Immature natural killer cell (primary cell): ENCODE measurements around the gene RYR3. TPM values are rescaled to one million over a fixed set of nuclear protein-coding genes. Genes with fewer than 3 reads are reported as not detected.

Source experiments
- DNase-seq, 3 donors: peaks; one replicate each; pipeline ENCODE4 v3.0.0; 2022; ENCODE audit warnings: mixed read lengths in 1 of 3
- H3K27ac Mint-ChIP-seq, 6 donors: one replicate each; pipeline ENCODE4 v1.8.0; 2020; ENCODE audit warnings: mixed read lengths in 6 of 6, mild to moderate bottlenecking in 5 of 6, inconsistent platforms in 4 of 6, moderate library complexity in 3 of 6
- H3K27me3 Mint-ChIP-seq, 3 donors: one replicate each; pipeline ENCODE4 v1.8.0; 2020 to 2021; ENCODE audit warnings: low read depth in 3 of 3, mild to moderate bottlenecking in 3 of 3, mixed read lengths in 3 of 3, moderate library complexity in 3 of 3, inconsistent platforms in 1 of 3
- H3K36me3 Mint-ChIP-seq, 3 donors: one replicate each; pipeline ENCODE4 v1.8.0; 2020; ENCODE audit warnings: mixed read lengths in 3 of 3, inconsistent platforms in 2 of 3, mild to moderate bottlenecking in 2 of 3
- H3K4me1 Mint-ChIP-seq, 2 donors: one replicate each; pipeline ENCODE4 v1.8.0; 2020; ENCODE audit warnings: inconsistent platforms in 2 of 2, mild to moderate bottlenecking in 2 of 2, mixed read lengths in 2 of 2, moderate library complexity in 1 of 2
- H3K4me3 Mint-ChIP-seq, 5 donors: one replicate each; pipeline ENCODE4 v1.8.0; 2020; ENCODE audit warnings: mild to moderate bottlenecking in 5 of 5, mixed read lengths in 5 of 5, inconsistent platforms in 3 of 5, moderate library complexity in 3 of 5
- H3K9me3 Mint-ChIP-seq, 6 donors: one replicate each; pipeline ENCODE4 v1.8.0; 2020; ENCODE audit warnings: mild to moderate bottlenecking in 6 of 6, mixed read lengths in 6 of 6, inconsistent platforms in 4 of 6, moderate library complexity in 3 of 6
- polyA plus RNA-seq, 3 donors: library from polyadenylated mRNA; unstranded; fragments of 300-500 nt; fragmentation: Illumina TruSeq; gene quantifications; one replicate each; pipeline ENCODE4 v1.2.3, GENCODE V29; 2021

RYR3 gene
- polyA plus RNA-seq, 3 donors from 2014 or later: 0.11 to 0.14 TPM; not detected in 1

DNA sequence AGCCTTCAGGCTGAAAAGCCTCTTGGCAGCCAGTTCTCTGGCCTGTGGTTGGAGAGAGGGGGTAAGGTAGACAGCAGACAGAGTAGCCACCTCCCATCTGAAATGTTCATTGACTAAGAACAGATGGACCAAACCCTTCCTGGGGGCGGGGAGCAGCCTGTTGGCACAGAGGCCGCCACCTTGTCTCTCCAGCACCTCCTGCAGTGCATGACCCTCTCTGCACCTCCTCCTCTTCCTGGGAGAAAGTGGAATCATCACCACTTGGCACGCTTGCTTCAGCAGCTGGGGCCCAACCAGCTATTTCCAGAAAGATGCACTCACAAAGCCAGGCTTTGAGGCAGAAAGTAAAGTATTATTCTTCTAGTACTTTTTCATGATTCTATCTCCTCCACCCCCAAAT lies 344.1 kb downstream of the RYR3 start:
- H3K9me3 Mint-ChIP-seq: peaks cover 0 to 3% (median 0%) of the 10 kb centered on the region in 6 donors
- DNase-seq: no peak
- no peaks in the 10 kb centered on the region for H3K27me3 Mint-ChIP-seq
- H3K36me3 Mint-ChIP-seq: no peaks in the 10 kb centered on the region
- no peaks in the 10 kb centered on the region for H3K4me1 Mint-ChIP-seq
- no peak overlapping the region for H3K27ac Mint-ChIP-seq
- no peak overlapping the region for H3K4me3 Mint-ChIP-seq

DNA sequence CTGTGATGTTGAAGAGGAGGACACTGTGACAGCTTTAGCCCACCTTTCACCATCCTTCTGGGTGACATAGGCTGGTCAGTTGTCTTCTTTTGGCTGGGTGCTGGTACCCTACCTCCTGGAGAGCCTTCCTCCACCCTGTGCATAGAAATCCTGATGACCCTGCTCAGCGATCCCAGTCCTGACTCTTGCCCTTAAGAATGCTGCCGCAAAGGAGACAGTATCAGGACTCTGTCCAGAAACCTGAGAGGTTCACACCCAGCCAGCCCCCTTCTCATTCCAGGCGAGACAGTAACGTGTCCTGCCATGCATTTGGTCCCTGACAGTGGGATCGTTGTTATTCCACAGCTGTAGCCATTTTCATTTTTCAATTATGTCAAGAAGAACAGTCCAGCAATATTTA lies 344.7 kb downstream of the RYR3 start:
- no peaks in the 10 kb centered on the region for H3K27me3 Mint-ChIP-seq
- H3K4me1 Mint-ChIP-seq: no peaks in the 10 kb centered on the region
- no peak for DNase-seq
- H3K4me3 Mint-ChIP-seq: no peak overlapping the region
- peaks cover 0 to 3% (median 0%) of the 10 kb centered on the region in 6 donors for H3K9me3 Mint-ChIP-seq
- H3K27ac Mint-ChIP-seq: no peak overlapping the region
- no peaks in the 10 kb centered on the region for H3K36me3 Mint-ChIP-seq

DNA sequence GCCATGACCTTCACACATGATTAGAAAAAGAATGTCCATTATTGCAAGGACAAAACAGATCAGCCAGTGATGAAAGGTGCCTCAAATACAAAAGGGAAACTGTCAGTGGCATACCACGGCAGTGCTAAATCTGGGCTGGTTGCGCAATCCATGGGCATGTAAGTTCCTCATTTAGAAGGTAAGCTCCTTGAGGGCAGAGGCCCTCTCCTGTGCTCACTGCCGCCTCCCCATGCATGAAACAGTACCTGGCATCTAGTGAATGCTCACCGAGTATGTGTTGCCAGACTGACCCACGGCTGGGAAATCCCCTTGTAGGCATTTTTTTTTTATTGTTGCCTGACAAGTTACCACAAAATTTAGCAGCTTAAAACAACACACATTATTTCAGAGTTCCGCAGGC lies 345.4 kb downstream of the RYR3 start:
- Mint-ChIP-seq H3K4me1 (no peaks in the 10 kb centered on the region), H3K36me3 (no peaks in the 10 kb centered on the region), H3K27me3 (no peaks in the 10 kb centered on the region), H3K4me3 (no peak overlapping the region), H3K9me3 (peaks cover 0 to 3% (median 0%) of the 10 kb centered on the region in 6 donors), H3K27ac (no peak overlapping the region)
- no peak for DNase-seq

DNA sequence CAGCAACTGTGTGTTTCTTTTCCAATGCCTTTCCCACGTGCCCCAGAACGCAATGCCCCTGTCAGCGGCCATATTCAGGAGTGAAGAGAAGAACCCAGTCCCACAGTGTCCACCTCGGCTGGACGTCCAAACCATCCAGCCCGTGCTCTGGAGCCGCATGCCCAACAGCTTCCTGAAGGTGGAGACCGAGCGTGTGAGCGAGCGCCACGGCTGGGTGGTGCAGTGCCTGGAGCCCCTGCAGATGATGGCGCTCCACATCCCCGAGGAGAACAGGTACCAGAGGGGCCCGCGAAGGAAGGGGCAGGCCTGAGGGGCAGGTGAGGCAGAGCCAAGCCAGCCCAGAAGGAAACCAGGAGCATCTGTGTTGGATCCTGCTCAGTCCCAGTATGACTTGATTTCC lies 349.4 kb downstream of the RYR3 start:
- DNase-seq: no peak
- Mint-ChIP-seq H3K27me3 (peaks cover 0 to 2% (median 0%) of the 10 kb centered on the region in 3 donors), H3K4me3 (no peak overlapping the region), H3K9me3 (peaks cover 0 to 2% (median 0%) of the 10 kb centered on the region in 6 donors), H3K27ac (no peak overlapping the region), H3K36me3 (no peaks in the 10 kb centered on the region), H3K4me1 (no peaks in the 10 kb centered on the region)

DNA sequence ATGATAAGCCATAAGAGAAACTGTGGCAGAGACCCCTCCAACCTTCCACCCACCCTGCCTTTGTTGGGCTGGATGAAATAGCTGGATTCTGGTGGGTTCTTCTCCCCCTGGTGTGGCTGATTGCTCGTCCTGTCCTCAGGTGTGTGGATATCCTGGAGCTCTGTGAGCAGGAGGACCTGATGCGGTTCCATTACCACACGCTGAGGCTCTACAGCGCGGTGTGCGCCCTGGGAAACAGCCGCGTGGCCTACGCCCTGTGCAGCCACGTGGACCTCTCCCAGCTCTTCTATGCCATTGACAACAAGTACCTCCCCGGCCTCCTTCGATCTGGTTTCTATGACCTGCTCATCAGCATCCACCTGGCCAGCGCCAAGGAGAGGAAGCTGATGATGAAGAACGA lies 351.2 kb downstream of the RYR3 start:
- Mint-ChIP-seq H3K36me3 (no peaks in the 10 kb centered on the region), H3K27me3 (peaks cover 0 to 3% (median 0%) of the 10 kb centered on the region in 3 donors), H3K27ac (no peak overlapping the region), H3K9me3 (peaks cover 0 to 2% (median 0%) of the 10 kb centered on the region in 6 donors), H3K4me1 (no peaks in the 10 kb centered on the region), H3K4me3 (no peak overlapping the region)
- no peak for DNase-seq

DNA sequence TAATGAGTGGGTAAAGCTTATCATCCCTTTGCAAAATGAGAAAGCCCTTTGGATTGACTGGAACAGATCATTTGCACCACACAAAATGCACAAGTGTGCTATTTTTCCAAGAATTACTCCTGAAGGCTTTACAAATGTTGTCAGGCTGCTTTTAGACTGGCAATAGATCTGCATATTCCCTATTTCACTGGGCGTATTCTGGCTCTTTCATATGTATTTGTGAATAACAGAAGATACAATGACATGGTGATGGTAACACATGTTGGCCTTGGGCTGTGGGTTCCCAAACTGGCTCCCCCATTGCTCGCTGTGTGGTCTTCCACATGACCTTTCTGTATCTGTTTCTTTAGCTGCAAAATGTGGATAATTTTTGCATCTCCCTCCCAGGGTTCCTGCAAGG lies 354.2 kb downstream of the RYR3 start:
- H3K36me3 Mint-ChIP-seq: no peaks in the 10 kb centered on the region
- no peaks in the 10 kb centered on the region for H3K4me1 Mint-ChIP-seq

DNA sequence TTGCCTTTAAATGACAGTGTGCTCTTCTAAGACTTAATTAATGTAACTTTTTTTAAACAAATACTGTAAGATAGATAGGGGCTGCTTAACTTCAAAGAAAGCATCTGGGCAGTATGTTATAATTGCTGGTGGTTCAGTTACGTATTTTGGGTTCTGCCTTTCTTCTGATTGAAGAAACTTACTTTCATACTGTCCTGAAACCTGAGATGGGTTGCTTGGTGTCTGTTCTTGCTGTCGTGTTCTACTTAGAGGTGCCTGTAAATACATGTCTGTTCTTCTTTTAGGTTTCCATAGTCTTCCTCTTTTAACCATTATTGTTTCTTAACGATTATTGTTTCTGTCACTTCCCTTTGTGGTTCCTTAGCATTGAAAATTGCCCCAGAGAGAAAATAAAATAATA lies 359.8 kb downstream of the RYR3 start:
- no peak for DNase-seq
- Mint-ChIP-seq H3K9me3 (no peaks in the 10 kb centered on the region), H3K4me1 (no peaks in the 10 kb centered on the region), H3K27ac (no peak overlapping the region), H3K4me3 (no peak overlapping the region), H3K36me3 (no peaks in the 10 kb centered on the region), H3K27me3 (peaks cover 3 to 4% (median 4%) of the 10 kb centered on the region in 3 donors)

More for the DNA sequence above, 354.2 kb downstream of the RYR3 start:
- H3K27me3 Mint-ChIP-seq: peaks cover 0 to 3% (median under 1%) of the 10 kb centered on the region in 3 donors
- H3K27ac Mint-ChIP-seq: no peak overlapping the region
- H3K4me3 Mint-ChIP-seq: no peak overlapping the region
- H3K9me3 Mint-ChIP-seq: peaks cover 0 to 2% (median 0%) of the 10 kb centered on the region in 6 donors
- no peak for DNase-seq

DNA sequence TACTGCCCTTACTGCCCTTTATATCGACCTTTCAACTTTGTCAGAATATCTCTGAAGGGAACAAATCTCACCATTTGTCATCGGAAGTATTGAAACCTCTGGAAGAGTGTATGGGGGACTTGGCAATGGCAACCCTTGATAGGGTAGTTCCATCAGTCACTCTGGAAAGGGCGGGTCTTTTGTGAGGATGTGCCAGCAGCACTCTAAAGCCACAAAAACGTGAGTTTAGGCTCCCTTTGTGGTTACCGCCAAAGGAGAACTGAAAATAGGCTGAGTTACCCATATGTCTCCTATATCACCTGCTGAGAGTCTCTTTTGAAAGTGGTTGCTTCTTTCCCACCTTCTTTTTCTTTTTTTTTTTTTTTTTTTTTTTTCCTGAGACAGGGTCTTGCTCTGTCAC lies 360.7 kb downstream of the RYR3 start:
- Mint-ChIP-seq H3K27ac (no peak overlapping the region), H3K4me1 (no peaks in the 10 kb centered on the region), H3K9me3 (no peaks in the 10 kb centered on the region), H3K27me3 (peaks cover 3 to 4% (median 4%) of the 10 kb centered on the region in 3 donors), H3K36me3 (no peaks in the 10 kb centered on the region), H3K4me3 (no peak overlapping the region)
- no peak for DNase-seq

DNA sequence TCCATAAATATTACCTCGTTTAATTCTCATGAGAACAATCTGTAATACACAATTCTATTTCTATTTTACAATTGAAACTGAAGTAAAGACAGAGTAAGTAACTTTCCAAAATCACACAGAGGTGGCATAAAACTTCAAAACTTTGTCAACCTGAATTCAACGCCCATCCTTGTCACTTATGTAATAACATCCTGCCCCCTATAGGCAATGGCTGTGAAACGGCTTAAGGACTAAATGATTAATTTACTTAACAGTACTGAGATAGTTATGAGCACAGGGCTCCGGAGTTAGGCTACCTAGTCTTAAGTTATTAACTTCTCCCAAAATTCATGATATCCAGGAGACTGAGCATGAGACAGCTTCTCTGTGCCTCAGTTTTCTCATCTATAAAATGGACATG lies 364.5 kb downstream of the RYR3 start:
- Mint-ChIP-seq H3K4me1 (no peaks in the 10 kb centered on the region), H3K27me3 (peaks cover under 1 to 4% (median 3%) of the 10 kb centered on the region in 3 donors), H3K27ac (no peak overlapping the region), H3K36me3 (no peaks in the 10 kb centered on the region), H3K4me3 (no peak overlapping the region), H3K9me3 (no peaks in the 10 kb centered on the region)
- DNase-seq: no peak

DNA sequence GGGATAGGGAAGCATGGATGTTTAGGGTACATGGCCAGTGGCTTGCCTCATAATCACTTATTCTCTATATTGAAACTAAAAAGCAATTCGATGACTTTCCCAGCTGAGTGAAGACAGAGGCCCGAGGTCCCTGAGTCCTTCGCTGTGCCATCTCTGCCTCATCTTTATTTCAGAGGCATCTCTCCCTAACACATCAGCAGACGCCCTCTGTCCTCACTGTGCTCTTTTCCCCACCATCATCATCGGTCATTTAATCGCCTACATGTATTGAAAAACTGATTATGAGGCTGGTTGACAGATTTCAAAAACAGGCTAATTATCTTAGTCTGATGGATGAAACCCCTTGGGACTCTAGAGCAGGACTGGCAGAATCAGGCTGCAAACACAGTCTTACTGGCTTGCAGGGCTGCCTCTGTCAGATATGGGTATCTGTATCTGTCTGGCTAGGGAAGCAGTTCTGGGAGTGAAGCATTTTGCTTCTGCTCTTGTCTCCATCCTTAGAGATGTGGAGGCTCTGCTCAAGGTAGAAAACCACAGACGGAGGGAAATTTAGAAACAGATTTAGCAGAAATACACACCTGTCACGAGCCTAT lies 366.6 kb downstream of the RYR3 start:
- no peak for DNase-seq
- Mint-ChIP-seq H3K9me3 (no peaks in the 10 kb centered on the region), H3K36me3 (no peaks in the 10 kb centered on the region), H3K4me3 (no peak overlapping the region), H3K27ac (no peak overlapping the region), H3K27me3 (peaks cover 0 to 3% (median 1%) of the 10 kb centered on the region in 3 donors), H3K4me1 (no peaks in the 10 kb centered on the region)

DNA sequence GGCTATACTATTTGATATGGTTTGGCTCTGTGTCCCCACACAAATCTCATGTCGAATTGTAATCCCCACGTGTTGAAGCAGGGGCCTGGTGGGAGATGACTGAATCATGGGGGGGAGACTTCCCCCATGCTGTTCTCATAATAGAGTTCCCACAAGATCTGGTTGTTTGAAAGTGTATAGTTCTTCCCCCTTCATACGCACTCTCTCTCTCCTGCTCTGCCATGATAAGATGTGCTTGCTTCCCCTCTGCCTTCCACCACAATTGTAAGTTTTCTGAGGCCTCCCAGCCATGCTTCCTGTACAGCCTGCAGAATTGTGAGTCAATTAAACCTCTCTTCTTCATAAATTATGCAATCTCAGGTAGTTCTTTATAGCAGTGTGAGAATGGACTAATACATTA lies 367.4 kb downstream of the RYR3 start:
- no peaks in the 10 kb centered on the region for H3K36me3 Mint-ChIP-seq

DNA sequence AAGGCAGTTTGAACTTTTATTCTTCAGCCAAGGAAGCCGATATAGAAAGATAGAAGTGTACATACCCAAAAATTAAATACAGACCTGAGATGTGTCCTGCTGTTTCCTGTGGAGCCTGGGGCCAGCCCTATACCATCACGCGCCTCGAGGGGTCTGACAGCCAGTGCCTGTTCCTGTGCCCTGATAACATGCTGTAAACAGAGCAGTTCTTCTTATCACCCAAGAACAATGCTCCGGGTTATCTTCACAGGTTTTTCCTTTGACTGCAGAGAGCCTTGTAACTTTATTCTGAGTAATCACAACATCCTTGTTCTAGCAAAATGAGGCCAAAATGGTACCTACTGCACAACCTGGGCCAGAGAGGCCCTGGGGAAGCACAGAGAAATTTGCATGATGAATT lies 367.8 kb downstream of the RYR3 start:
- no peaks in the 10 kb centered on the region for H3K36me3 Mint-ChIP-seq
- H3K9me3 Mint-ChIP-seq: no peaks in the 10 kb centered on the region
- no peak overlapping the region for H3K4me3 Mint-ChIP-seq
- no peaks in the 10 kb centered on the region for H3K4me1 Mint-ChIP-seq
- H3K27ac Mint-ChIP-seq: no peak overlapping the region
- DNase-seq: no peak
- peaks cover 0 to 3% (median 1%) of the 10 kb centered on the region in 3 donors for H3K27me3 Mint-ChIP-seq

More for the DNA sequence above, 367.4 kb downstream of the RYR3 start:
- Mint-ChIP-seq H3K27ac (no peak overlapping the region), H3K4me3 (no peak overlapping the region), H3K9me3 (no peaks in the 10 kb centered on the region), H3K27me3 (peaks cover 0 to 3% (median 1%) of the 10 kb centered on the region in 3 donors), H3K4me1 (no peaks in the 10 kb centered on the region)
- DNase-seq: no peak

DNA sequence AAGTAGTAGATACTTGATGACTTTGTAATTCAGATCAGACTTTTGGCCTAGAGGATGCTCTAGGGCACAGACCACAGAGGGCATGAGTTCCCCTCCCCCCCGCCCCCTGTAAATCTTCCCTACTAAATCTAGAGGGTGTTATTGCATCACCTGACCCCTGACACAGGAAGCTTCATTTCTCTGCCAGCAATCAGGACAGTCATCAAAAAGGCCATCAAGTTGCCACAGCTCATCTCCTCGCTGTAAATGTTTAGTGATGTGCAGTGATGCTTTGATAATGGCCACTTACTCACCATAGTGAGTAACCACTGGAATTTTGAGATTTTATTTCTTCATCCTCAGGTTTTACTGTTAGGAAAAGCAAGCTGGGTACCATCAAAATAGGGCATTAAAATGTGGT lies 368.3 kb downstream of the RYR3 start:
- Mint-ChIP-seq H3K9me3 (no peaks in the 10 kb centered on the region), H3K4me1 (no peaks in the 10 kb centered on the region), H3K36me3 (no peaks in the 10 kb centered on the region), H3K27ac (no peak overlapping the region), H3K4me3 (no peak overlapping the region), H3K27me3 (peaks cover 0 to 3% (median 1%) of the 10 kb centered on the region in 3 donors)
- DNase-seq: no peak

DNA sequence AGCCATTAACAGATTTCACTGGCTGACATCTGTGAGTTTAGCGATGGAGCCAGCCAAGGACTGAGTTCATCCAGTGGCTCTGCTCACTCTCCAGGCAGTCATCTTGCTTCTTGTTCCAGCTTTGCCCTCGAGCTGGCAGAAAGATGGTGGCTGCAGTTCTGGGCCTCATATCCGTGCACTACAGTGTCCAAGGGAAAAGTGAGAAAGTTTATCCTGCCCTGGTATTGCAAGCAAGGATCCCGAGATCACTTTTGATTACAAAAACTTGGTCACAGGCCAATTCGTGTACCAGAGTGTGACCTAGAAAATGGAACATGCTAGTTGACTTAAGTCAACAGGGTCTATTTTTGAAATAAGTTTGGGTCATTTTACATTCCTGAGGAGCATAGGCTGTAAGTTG lies 369.6 kb downstream of the RYR3 start:
- Mint-ChIP-seq H3K4me1 (no peaks in the 10 kb centered on the region), H3K36me3 (no peaks in the 10 kb centered on the region)

DNA sequence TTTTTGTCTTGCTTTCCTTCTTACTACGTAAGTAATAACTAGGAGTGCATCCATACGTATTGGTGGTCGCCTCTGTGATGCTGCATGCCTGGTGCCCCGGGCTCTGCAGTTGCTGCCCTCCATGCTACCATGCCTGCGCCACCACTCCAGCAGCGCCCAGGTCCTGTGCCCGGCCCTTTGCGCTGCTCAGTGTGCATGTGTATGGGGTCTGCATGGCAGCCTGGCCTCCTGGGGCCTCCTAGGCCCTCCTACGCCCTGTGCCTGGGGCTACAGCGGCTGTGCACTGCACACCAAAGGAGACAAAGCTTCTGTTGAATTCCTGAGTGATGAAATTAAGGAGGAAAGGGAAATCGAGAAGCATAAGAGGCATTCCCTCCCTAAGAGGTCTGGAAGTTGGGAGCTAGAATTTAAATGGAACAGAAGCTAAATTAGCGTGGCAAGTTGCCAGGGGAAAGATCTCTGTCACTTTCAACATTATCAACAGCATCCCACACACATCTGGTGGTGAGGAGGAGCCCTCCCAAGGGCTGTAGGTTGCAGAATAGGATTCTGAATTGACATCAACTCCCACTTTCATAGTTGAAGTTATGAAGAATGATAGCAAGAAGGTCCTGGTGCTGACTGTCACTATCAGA lies 382.5 kb downstream of the RYR3 start:
- H3K36me3 Mint-ChIP-seq: no peaks in the 10 kb centered on the region

More for the DNA sequence above, 369.6 kb downstream of the RYR3 start:
- Mint-ChIP-seq H3K27me3 (peaks cover under 1 to 4% (median 4%) of the 10 kb centered on the region in 3 donors), H3K4me3 (no peak overlapping the region), H3K9me3 (no peaks in the 10 kb centered on the region), H3K27ac (no peak overlapping the region)
- DNase-seq: no peak

More for the DNA sequence above, 382.5 kb downstream of the RYR3 start:
- Mint-ChIP-seq H3K4me3 (no peak overlapping the region), H3K27ac (no peak overlapping the region), H3K27me3 (peaks cover 0 to 10% (median 3%) of the 10 kb centered on the region in 3 donors), H3K4me1 (no peaks in the 10 kb centered on the region), H3K9me3 (no peaks in the 10 kb centered on the region)
- DNase-seq: no peak
